Neural cell (in vitro differentiated cells): ENCODE measurements around the gene PRKACA. TPM values are rescaled to one million over a fixed set of nuclear protein-coding genes. Genes with fewer than 3 reads are reported as not detected.

Source experiments
- H2AFZ ChIP-seq: fragments of 200-600, 300-800 bp; sonication (generic), shearing (Covaris generic); 2 replicates; pipeline ENCODE4 v1.6.0; 2014; ENCODE audit warnings: low read depth, mild to moderate bottlenecking, antibody characterized with exemption, low read length, moderate library complexity
- H3F3A ChIP-seq: fragments of 200-600 bp; shearing (Covaris generic); 2 replicates; pipeline ENCODE4 v1.6.1; 2016; ENCODE audit warnings: mild to moderate bottlenecking, moderate library complexity, mixed read lengths, antibody characterized with exemption, low read length; ENCODE audit not compliant: insufficient read depth, poor library complexity, severe bottlenecking
- H3K27ac ChIP-seq: fragments of 200-600, 300-800 bp; sonication (generic), shearing (Covaris generic); 2 replicates; pipeline ENCODE4 v1.5.1; 2014; ENCODE audit warnings: mild to moderate bottlenecking, low read length, moderate library complexity
- H3K27me3 ChIP-seq: fragments of 300-800, 200-600 bp; sonication (generic), shearing (Covaris generic); 2 replicates; pipeline ENCODE4 v1.6.0; 2014; ENCODE audit warnings: mild to moderate bottlenecking, low read depth, low read length, moderate library complexity; ENCODE audit not compliant: insufficient read depth
- H3K36me3 ChIP-seq: fragments of 300-800, 200-600 bp; sonication (generic), shearing (Covaris generic); 2 replicates; pipeline ENCODE4 v1.5.1; 2014; ENCODE audit warnings: mild to moderate bottlenecking, antibody characterized with exemption, low read length, moderate library complexity; ENCODE audit not compliant: insufficient read depth
- H3K4me2 ChIP-seq: fragments of 300-800, 200-600 bp; sonication (generic), shearing (Covaris generic); 2 replicates; pipeline ENCODE4 v1.6.0; 2014; ENCODE audit warnings: mild to moderate bottlenecking, low read length
- H3K4me3 ChIP-seq: fragments of 300-800, 200-600 bp; sonication (generic), shearing (Covaris generic); 2 replicates; pipeline ENCODE4 v1.5.1; 2014; ENCODE audit warnings: mild to moderate bottlenecking, low read length, moderate library complexity
- H3K79me2 ChIP-seq: fragments of 200-600 bp; shearing (Covaris generic); replicated peaks from 2 replicates; pipeline ENCODE4 v1.6.0; 2014; ENCODE audit warnings: mild to moderate bottlenecking, low read length, moderate library complexity; ENCODE audit not compliant: insufficient read depth
- H3K9ac ChIP-seq: fragments of 300-800, 200-600 bp; sonication (generic), shearing (Covaris generic); 2 replicates; pipeline ENCODE4 v1.6.1; 2016; ENCODE audit warnings: mild to moderate bottlenecking, low read length, mixed read lengths
- H3K9me2 ChIP-seq: fragments of 200-600 bp; shearing (Covaris generic); 2 replicates; pipeline ENCODE4 v1.6.1; 2016; ENCODE audit warnings: mild to moderate bottlenecking, low read length, mixed read lengths; ENCODE audit not compliant: insufficient read depth
- H3K9me3 ChIP-seq: fragments of 200-600, 300-800 bp; sonication (generic), shearing (Covaris generic); 2 replicates; pipeline ENCODE4 v1.6.1; 2016; ENCODE audit warnings: mild to moderate bottlenecking, mixed run types, low read length, moderate library complexity, mixed read lengths
- H4K20me1 ChIP-seq: fragments of 200-600 bp; shearing (Covaris generic); 2 replicates; pipeline ENCODE4 v1.6.1; 2016; ENCODE audit warnings: mild to moderate bottlenecking, mixed run types; ENCODE audit not compliant: insufficient read depth
- EP300 ChIP-seq: fragments of 450-650 bp; conservative IDR thresholded peaks from 2 replicates; pipeline ENCODE4 v1.6.1; 2014; ENCODE audit warnings: antibody characterized with exemption, mild to moderate bottlenecking, moderate library complexity; ENCODE audit not compliant: poor library complexity, severe bottlenecking
- EZH2 ChIP-seq: fragments of 200-600, 300-800 bp; shearing (Covaris generic), sonication (generic); IDR thresholded peaks from 2 replicates; pipeline ENCODE4 v1.6.1; 2014; ENCODE audit warnings: antibody characterized with exemption, low read length, borderline replicate concordance, mild to moderate bottlenecking; ENCODE audit not compliant: insufficient read depth, poor library complexity, severe bottlenecking
- MXI1 ChIP-seq: fragments of 450-650 bp; conservative IDR thresholded peaks from 2 replicates; pipeline ENCODE4 v1.6.1; 2014; ENCODE audit warnings: antibody characterized with exemption, mild to moderate bottlenecking; ENCODE audit not compliant: poor library complexity, severe bottlenecking
- POLR2AphosphoS5 ChIP-seq: IDR thresholded peaks from 2 replicates; pipeline ENCODE4 v1.6.1; 2012
- RAD21 ChIP-seq: fragments of 450-650 bp; conservative IDR thresholded peaks from 2 replicates; pipeline ENCODE4 v1.6.1; 2014; ENCODE audit warnings: antibody characterized with exemption, mild to moderate bottlenecking, moderate library complexity
- SMC3 ChIP-seq: fragments of 450-650 bp; conservative IDR thresholded peaks from 2 replicates; pipeline ENCODE4 v1.6.1; 2014; ENCODE audit warnings: antibody characterized with exemption, mild to moderate bottlenecking, moderate library complexity; ENCODE audit not compliant: poor library complexity
- TAF1 ChIP-seq: IDR thresholded peaks from 2 replicates; pipeline ENCODE4 v1.6.1; 2012; ENCODE audit warnings: low read depth
- polyA plus RNA-seq: library from polyadenylated mRNA; depleted of rRNA; stranded (reverse); fragments of >200 nt; gene quantifications from 2 replicates; pipeline ENCODE4 v1.2.3, GENCODE V29; 2014
- TF ChIP-seq, protein P1 (sequence below): IDR thresholded peaks from 2 replicates; pipeline ENCODE4 v1.6.1; 2012; ENCODE audit warnings: borderline replicate concordance
- TF ChIP-seq, protein P2 (sequence below): fragments of 450-650 bp; IDR thresholded peaks from 2 replicates; pipeline ENCODE4 v1.5.1; 2014; ENCODE audit warnings: antibody characterized with exemption, mild to moderate bottlenecking, moderate library complexity; ENCODE audit not compliant: poor library complexity, severe bottlenecking

Gene PRKACA
- polyA plus RNA-seq, 1 donor from 2014 or later, result 11.7 TPM

DNA sequence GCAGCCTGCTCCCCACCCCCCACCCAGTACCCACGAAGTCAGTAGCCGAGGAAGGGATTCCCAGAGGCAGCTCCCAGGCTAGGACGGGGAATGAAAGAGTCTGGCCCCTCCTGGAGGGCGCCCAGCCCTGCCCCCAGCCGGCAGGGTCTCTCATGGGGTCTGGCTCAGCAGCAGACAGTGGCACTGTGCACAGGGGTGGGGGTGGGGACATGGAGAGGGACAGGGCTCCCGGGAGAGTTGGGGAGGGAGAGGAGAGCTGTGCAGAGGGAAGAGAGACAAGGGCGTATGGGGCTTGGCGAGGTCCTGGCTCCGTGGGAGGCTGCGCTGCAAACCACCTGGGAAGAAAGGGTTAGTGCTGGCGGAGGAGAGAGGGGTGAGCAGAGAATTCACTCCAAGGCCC is 46.5 kb upstream of the PRKACA start:
- H3K4me3 ChIP-seq, result no peak overlapping the region
- H4K20me1 ChIP-seq, result no peaks in the 10 kb centered on the region
- no peak overlapping the region for H2AFZ ChIP-seq
- peaks cover 9% of the 10 kb centered on the region for H3K36me3 ChIP-seq
- H3K27ac ChIP-seq, result no peak overlapping the region
- no peaks in the 10 kb centered on the region for H3K9me3 ChIP-seq
- H3K9me2 ChIP-seq, result no peaks in the 10 kb centered on the region
- H3K79me2 ChIP-seq, result no peaks in the 10 kb centered on the region
- no peak overlapping the region for H3K9ac ChIP-seq
- H3K4me2 ChIP-seq, result no peak overlapping the region
- TF ChIP-seq RAD21 (no peak), SMC3 (no peak), EZH2 (no peak), POLR2AphosphoS5 (no peak)
- no peaks in the 10 kb centered on the region for H3K27me3 ChIP-seq
- H3F3A ChIP-seq, result no peaks in the 10 kb centered on the region

GRCh38 chr19:14162871-14163297 is 45.3 kb upstream of the PRKACA start:
- H3K4me3 ChIP-seq, result no peak overlapping the region
- no peaks in the 10 kb centered on the region for H4K20me1 ChIP-seq
- no peak overlapping the region for H2AFZ ChIP-seq
- H3K27me3 ChIP-seq, result no peaks in the 10 kb centered on the region
- H3K9me2 ChIP-seq, result no peaks in the 10 kb centered on the region
- H3K4me2 ChIP-seq, result no peak overlapping the region
- H3K9me3 ChIP-seq, result no peaks in the 10 kb centered on the region
- H3K79me2 ChIP-seq, result no peaks in the 10 kb centered on the region
- peaks cover 9% of the 10 kb centered on the region for H3K36me3 ChIP-seq
- TF ChIP-seq, protein P1, sequence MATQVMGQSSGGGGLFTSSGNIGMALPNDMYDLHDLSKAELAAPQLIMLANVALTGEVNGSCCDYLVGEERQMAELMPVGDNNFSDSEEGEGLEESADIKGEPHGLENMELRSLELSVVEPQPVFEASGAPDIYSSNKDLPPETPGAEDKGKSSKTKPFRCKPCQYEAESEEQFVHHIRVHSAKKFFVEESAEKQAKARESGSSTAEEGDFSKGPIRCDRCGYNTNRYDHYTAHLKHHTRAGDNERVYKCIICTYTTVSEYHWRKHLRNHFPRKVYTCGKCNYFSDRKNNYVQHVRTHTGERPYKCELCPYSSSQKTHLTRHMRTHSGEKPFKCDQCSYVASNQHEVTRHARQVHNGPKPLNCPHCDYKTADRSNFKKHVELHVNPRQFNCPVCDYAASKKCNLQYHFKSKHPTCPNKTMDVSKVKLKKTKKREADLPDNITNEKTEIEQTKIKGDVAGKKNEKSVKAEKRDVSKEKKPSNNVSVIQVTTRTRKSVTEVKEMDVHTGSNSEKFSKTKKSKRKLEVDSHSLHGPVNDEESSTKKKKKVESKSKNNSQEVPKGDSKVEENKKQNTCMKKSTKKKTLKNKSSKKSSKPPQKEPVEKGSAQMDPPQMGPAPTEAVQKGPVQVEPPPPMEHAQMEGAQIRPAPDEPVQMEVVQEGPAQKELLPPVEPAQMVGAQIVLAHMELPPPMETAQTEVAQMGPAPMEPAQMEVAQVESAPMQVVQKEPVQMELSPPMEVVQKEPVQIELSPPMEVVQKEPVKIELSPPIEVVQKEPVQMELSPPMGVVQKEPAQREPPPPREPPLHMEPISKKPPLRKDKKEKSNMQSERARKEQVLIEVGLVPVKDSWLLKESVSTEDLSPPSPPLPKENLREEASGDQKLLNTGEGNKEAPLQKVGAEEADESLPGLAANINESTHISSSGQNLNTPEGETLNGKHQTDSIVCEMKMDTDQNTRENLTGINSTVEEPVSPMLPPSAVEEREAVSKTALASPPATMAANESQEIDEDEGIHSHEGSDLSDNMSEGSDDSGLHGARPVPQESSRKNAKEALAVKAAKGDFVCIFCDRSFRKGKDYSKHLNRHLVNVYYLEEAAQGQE, result no peak
- TF ChIP-seq EZH2 (no peak), EP300 (no peak), POLR2AphosphoS5 (no peak), SMC3 (no peak), RAD21 (no peak), MXI1 (no peak), TAF1 (no peak)
- TF ChIP-seq, protein P2, sequence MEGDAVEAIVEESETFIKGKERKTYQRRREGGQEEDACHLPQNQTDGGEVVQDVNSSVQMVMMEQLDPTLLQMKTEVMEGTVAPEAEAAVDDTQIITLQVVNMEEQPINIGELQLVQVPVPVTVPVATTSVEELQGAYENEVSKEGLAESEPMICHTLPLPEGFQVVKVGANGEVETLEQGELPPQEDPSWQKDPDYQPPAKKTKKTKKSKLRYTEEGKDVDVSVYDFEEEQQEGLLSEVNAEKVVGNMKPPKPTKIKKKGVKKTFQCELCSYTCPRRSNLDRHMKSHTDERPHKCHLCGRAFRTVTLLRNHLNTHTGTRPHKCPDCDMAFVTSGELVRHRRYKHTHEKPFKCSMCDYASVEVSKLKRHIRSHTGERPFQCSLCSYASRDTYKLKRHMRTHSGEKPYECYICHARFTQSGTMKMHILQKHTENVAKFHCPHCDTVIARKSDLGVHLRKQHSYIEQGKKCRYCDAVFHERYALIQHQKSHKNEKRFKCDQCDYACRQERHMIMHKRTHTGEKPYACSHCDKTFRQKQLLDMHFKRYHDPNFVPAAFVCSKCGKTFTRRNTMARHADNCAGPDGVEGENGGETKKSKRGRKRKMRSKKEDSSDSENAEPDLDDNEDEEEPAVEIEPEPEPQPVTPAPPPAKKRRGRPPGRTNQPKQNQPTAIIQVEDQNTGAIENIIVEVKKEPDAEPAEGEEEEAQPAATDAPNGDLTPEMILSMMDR, result no peak
- no peak overlapping the region for H3K27ac ChIP-seq
- H3F3A ChIP-seq, result no peaks in the 10 kb centered on the region
- H3K9ac ChIP-seq, result no peak overlapping the region
